Liver (tissue), 9 donors: Measurements from ENCODE around the gene ANKRD29. TPM values are rescaled to one million over a fixed set of nuclear protein-coding genes. Genes with fewer than 3 reads are reported as not detected.

ENCODE experiments used
- DNase-seq: peaks from one replicate; pipeline ENCODE4 v3.0.0-alpha.2; 2017; ENCODE audit warnings: low spot score
- H3K27ac ChIP-seq, 2 donors: one replicate each; pipeline ENCODE4 v1.7.0; 2013; ENCODE audit warnings: inconsistent platforms in 2 of 2, low read length in 2 of 2, control low read depth in 1 of 2, low read depth in 1 of 2, mild to moderate bottlenecking in 1 of 2
- H3K27me3 ChIP-seq, 4 donors: one replicate each; pipeline versions ENCODE4 v1.6.1 to v1.7.0; 2013; ENCODE audit warnings: low read length in 3 of 4, inconsistent platforms in 1 of 4, mild to moderate bottlenecking in 1 of 4, moderate library complexity in 1 of 4; ENCODE audit not compliant: control insufficient read depth in 4 of 4, insufficient read depth in 4 of 4
- H3K36me3 ChIP-seq, 4 donors: one replicate each; pipeline versions ENCODE4 v1.6.1 to v1.7.0; 2013; ENCODE audit warnings: low read length in 3 of 4, mild to moderate bottlenecking in 3 of 4, low read depth in 1 of 4, moderate library complexity in 1 of 4; ENCODE audit not compliant: control insufficient read depth in 4 of 4, insufficient read depth in 3 of 4
- H3K4me1 ChIP-seq, 4 donors: one replicate each; pipeline versions ENCODE4 v1.6.1 to v1.7.0; 2013; ENCODE audit warnings: low read length in 3 of 4, mild to moderate bottlenecking in 3 of 4, moderate library complexity in 1 of 4; ENCODE audit not compliant: control insufficient read depth in 4 of 4, insufficient read depth in 4 of 4
- H3K4me3 ChIP-seq, 3 donors: one replicate each; pipeline versions ENCODE4 v1.6.1 to v1.7.0; 2013; ENCODE audit warnings: low read length in 3 of 3, control low read depth in 1 of 3, low read depth in 1 of 3, mild to moderate bottlenecking in 1 of 3
- H3K9ac ChIP-seq, 2 donors: one replicate each; pipeline ENCODE4 v1.7.0; 2013; ENCODE audit warnings: low read length in 2 of 2, mild to moderate bottlenecking in 2 of 2, moderate library complexity in 2 of 2, control low read depth in 1 of 2, low read depth in 1 of 2
- H3K9me3 ChIP-seq, 4 donors: one replicate each; pipeline versions ENCODE4 v1.6.1 to v1.7.0; 2013; ENCODE audit warnings: low read length in 3 of 4; ENCODE audit not compliant: control insufficient read depth in 4 of 4
- ATF3 ChIP-seq: IDR thresholded peaks from 2 replicates; pipeline ENCODE4 v1.6.1; 2016; ENCODE audit warnings: antibody characterized with exemption
- CTCF ChIP-seq: fragments of 150-350 bp; IDR thresholded peaks from 2 replicates; pipeline ENCODE4 v1.5.1; 2017; ENCODE audit warnings: improper control_type of control experiment, low read depth, low read length; ENCODE audit not compliant: missing input control
- EGR1 ChIP-seq, 2 donors: IDR thresholded peaks; 2 replicates each; pipeline ENCODE4 v1.6.1; 2016 to 2018; ENCODE audit warnings: antibody characterized with exemption in 2 of 2, low read depth in 2 of 2
- FOXA2 ChIP-seq: IDR thresholded peaks from 2 replicates; pipeline ENCODE4 v1.6.1; 2016; ENCODE audit warnings: antibody characterized with exemption
- GABPA ChIP-seq, 2 donors: IDR thresholded peaks in 1 of 2; conservative IDR thresholded peaks in 1 of 2; 2 replicates each; pipeline ENCODE4 v1.6.1; 2016; ENCODE audit warnings: antibody characterized with exemption in 2 of 2, mild to moderate bottlenecking in 1 of 2, moderate library complexity in 1 of 2
- HNF4A ChIP-seq, 2 donors: conservative IDR thresholded peaks; 2 replicates each; pipeline ENCODE4 v1.6.1; 2016; ENCODE audit warnings: antibody characterized with exemption in 2 of 2, mild to moderate bottlenecking in 2 of 2
- HNF4G ChIP-seq: IDR thresholded peaks from 2 replicates; pipeline ENCODE4 v1.6.1; 2016; ENCODE audit warnings: antibody characterized with exemption
- JUND ChIP-seq, 2 donors: IDR thresholded peaks; 2 replicates each; pipeline ENCODE4 v1.6.1; 2016; ENCODE audit warnings: antibody characterized with exemption in 2 of 2
- MAX ChIP-seq: IDR thresholded peaks from 2 replicates; pipeline ENCODE4 v1.6.1; 2016; ENCODE audit warnings: antibody characterized with exemption
- NR2F2 ChIP-seq: IDR thresholded peaks from 2 replicates; pipeline ENCODE4 v1.6.1; 2016; ENCODE audit warnings: antibody characterized with exemption
- REST ChIP-seq: IDR thresholded peaks from 2 replicates; pipeline ENCODE4 v1.6.1; 2016; ENCODE audit warnings: antibody characterized with exemption, mild to moderate bottlenecking
- RXRA ChIP-seq, 2 donors: IDR thresholded peaks; 2 replicates each; pipeline ENCODE4 v1.6.1; 2017 to 2018; ENCODE audit warnings: antibody characterized with exemption in 2 of 2, mild to moderate bottlenecking in 1 of 2
- SP1 ChIP-seq: IDR thresholded peaks from 2 replicates; pipeline ENCODE4 v1.6.1; 2018; ENCODE audit warnings: antibody characterized with exemption, mild to moderate bottlenecking
- TAF1 ChIP-seq: conservative IDR thresholded peaks from 2 replicates; pipeline ENCODE4 v1.6.1; 2016; ENCODE audit warnings: antibody characterized with exemption, mild to moderate bottlenecking
- YY1 ChIP-seq: IDR thresholded peaks from 2 replicates; pipeline ENCODE4 v1.6.1; 2016; ENCODE audit warnings: antibody characterized with exemption, mild to moderate bottlenecking
- ZBTB33 ChIP-seq: IDR thresholded peaks from 2 replicates; pipeline ENCODE4 v1.6.1; 2016; ENCODE audit warnings: antibody characterized with exemption
- WGBS: extraction: QIAGEN DNeasy Blood & Tissue Kit; methylation state at CpG from one replicate; pipeline ENCODE4 v1.1.7; 2013; 5-methylcytosine and 5-hydroxymethylcytosine counted together
- polyA plus RNA-seq, 2 donors: library from polyadenylated mRNA; stranded (reverse) in 1 of 2; unstranded in 1 of 2; fragments of 200-250 nt in 1 of 2; fragments of >200 nt in 1 of 2; fragmentation: Nextera tagmentation in 1 of 2; extraction: Ambion mirVana in 1 of 2; gene quantifications; one replicate each; pipeline versions ENCODE4 v1.2.1 to v1.2.3, GENCODE V29; 2013 to 2015
- total RNA-seq, 2 donors: library from RNA; depleted of rRNA; stranded (reverse); fragments of >200 nt; gene quantifications; one replicate each; pipeline ENCODE4 v1.2.3, GENCODE V29; 2014
- donor health status: healthy.
- donor health status: healthy.
- donor health status: healthy.
- donor health status: healthy.
- donor health status: healthy.

ANKRD29 gene
- total and polyA plus RNA-seq, 4 donors, result 0.14 to 0.50 (median 0.33) TPM

GRCh38 chr18:23572012-23572411, 90.7 kb downstream of the ANKRD29 start:
- no peak overlapping the region for H3K27ac ChIP-seq
- WGBS, result 37% methylated on average over 2 of the region's 2 CpGs
- no peak for DNase-seq
- H3K9ac ChIP-seq, result no peak overlapping the region
- H3K36me3 ChIP-seq, result peaks cover 4 to 24% (median 12%) of the 10 kb centered on the region in 4 donors
- no peak overlapping the region for H3K4me3 ChIP-seq
- H3K9me3 ChIP-seq, result no peaks in the 10 kb centered on the region
- no peaks in the 10 kb centered on the region for H3K27me3 ChIP-seq
- TF ChIP-seq EGR1 (IDR thresholded peaks at IDR 0.05; ENCODE audit: low read depth in 2 of 2) (no peak), NR2F2 (no peak), SP1 (no peak), HNF4G (no peak), GABPA (IDR thresholded peaks at IDR 0.05 in 1 of 2, conservative IDR thresholded peaks at IDR 0.05 in 1 of 2) (no peak), JUND (IDR thresholded peaks at IDR 0.05) (no peak), TAF1 (no peak), RXRA (IDR thresholded peaks at IDR 0.05) (peak; percentile 57 to 76), MAX (no peak), HNF4A (conservative IDR thresholded peaks at IDR 0.05) (peak in 1 of 2 donors; percentile 20), ATF3 (no peak), REST (no peak)
- H3K4me1 ChIP-seq, result peaks cover 2 to 30% (median 19%) of the 10 kb centered on the region in 4 donors

- no peak for TF ChIP-seq EGR1 (IDR thresholded peaks at IDR 0.05; ENCODE audit: low read depth in 2 of 2)
- no peak for TF ChIP-seq FOXA2
- TF ChIP-seq HNF4A (conservative IDR thresholded peaks at IDR 0.05), result no peak
- no peak for TF ChIP-seq REST
- TF ChIP-seq GABPA (IDR thresholded peaks at IDR 0.05 in 1 of 2, conservative IDR thresholded peaks at IDR 0.05 in 1 of 2), result no peak
- TF ChIP-seq YY1, result no peak
- no peak for TF ChIP-seq RXRA (IDR thresholded peaks at IDR 0.05)
- TF ChIP-seq JUND (IDR thresholded peaks at IDR 0.05), result no peak
- no peak for TF ChIP-seq ZBTB33
- no peak for TF ChIP-seq CTCF
- no peak for TF ChIP-seq ATF3
- no peak overlapping the region for H3K27ac ChIP-seq
- H3K9ac ChIP-seq, result no peak overlapping the region
- 64% methylated on average over 3 of the region's 3 CpGs for WGBS
- no peaks in the 10 kb centered on the region for H3K27me3 ChIP-seq
- peaks cover 2 to 30% (median 19%) of the 10 kb centered on the region in 4 donors for H3K4me1 ChIP-seq
- no peaks in the 10 kb centered on the region for H3K9me3 ChIP-seq
- DNase-seq, result no peak
- H3K4me3 ChIP-seq, result no peak overlapping the region
- H3K36me3 ChIP-seq, result peaks cover 4 to 28% (median 18%) of the 10 kb centered on the region in 4 donors
Observed at GRCh38 chr18:23570912-23571504, 91.7 kb downstream of the ANKRD29 start.
